HCT116 (cell line): ENCODE data around the gene KRTAP1-5.

Experiments used
- CTCF ChIP-seq, 3 experiments: fragments of 200-600 bp in 1 of 3; sonication (generic) in 1 of 3; IDR thresholded peaks in 2 of 3; conservative IDR thresholded peaks in 1 of 3; 2 replicates each; pipeline ENCODE4 v1.5.1; 2012 to 2017; ENCODE audit warnings: low read depth in 2 of 3, low read length in 2 of 3, antibody characterized with exemption in 1 of 3, borderline replicate concordance in 1 of 3, control low read depth in 1 of 3, mild to moderate bottlenecking in 1 of 3, mixed read lengths in 1 of 3, mixed run types in 1 of 3, moderate library complexity in 1 of 3; ENCODE audit not compliant: insufficient read depth in 1 of 3
- EZH2 ChIP-seq: fragments of 200-600 bp; sonication (generic); IDR thresholded peaks from 2 replicates; pipeline ENCODE4 v1.6.1; 2017; ENCODE audit warnings: antibody characterized with exemption, mixed run types
- JUND ChIP-seq: IDR thresholded peaks from 2 replicates; pipeline ENCODE4 v1.6.1; 2012
- POLR2A ChIP-seq: IDR thresholded peaks from 2 replicates; pipeline ENCODE4 v1.7.0; 2011; ENCODE audit warnings: borderline replicate concordance; ENCODE audit not compliant: insufficient read depth, insufficient read length; ENCODE audit errors: extremely low read depth
- RAD21 ChIP-seq: IDR thresholded peaks from 2 replicates; pipeline ENCODE4 v1.6.1; 2012; ENCODE audit warnings: low read depth, mild to moderate bottlenecking
- YY1 ChIP-seq: IDR thresholded peaks from 2 replicates; pipeline ENCODE4 v1.6.1; 2011; ENCODE audit warnings: low read length, low read depth, moderate library complexity, mild to moderate bottlenecking; ENCODE audit not compliant: insufficient replicate concordance; ENCODE audit errors: extremely low read depth
- TF ChIP-seq, protein P1 (sequence below): IDR thresholded peaks from 2 replicates; pipeline ENCODE4 v1.6.1; 2012

DNA sequence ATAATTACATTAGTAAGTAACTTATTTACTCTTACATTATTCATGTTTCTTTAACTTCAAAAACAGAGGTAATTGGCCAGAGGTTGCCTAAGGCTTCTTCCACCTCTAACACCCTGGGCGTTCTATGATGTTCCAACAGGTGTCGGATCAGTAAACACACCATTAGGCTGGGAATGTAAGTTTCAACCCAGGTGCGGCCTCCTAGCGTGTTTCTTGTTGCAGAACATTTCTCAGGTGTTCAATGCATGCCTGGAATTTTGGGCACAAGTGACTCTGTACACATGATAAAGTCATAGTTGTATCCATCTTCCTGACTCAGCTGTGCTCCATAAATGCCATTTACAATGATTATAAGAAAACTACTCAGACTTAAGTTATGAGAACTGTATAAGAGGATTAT is 27.0 kb upstream of the KRTAP1-5 start:
- TF ChIP-seq JUND (no peak), POLR2A (no peak), CTCF (IDR thresholded peaks at IDR 0.05 in 2 of 3, conservative IDR thresholded peaks at IDR 0.05 in 1 of 3; ENCODE audit: borderline replicate concordance in 1 of 3, insufficient read depth in 1 of 3, low read depth in 2 of 3, low read length in 2 of 3) (no peak), EZH2 (no peak), YY1 (no peak), RAD21 (no peak)
- TF ChIP-seq, protein P1, sequence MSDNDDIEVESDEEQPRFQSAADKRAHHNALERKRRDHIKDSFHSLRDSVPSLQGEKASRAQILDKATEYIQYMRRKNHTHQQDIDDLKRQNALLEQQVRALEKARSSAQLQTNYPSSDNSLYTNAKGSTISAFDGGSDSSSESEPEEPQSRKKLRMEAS: no peak
